GM10847 (cell line): Measurements from ENCODE around the gene PTCHD4.

Experiments used
- POLR2A ChIP-seq: IDR thresholded peaks from 2 replicates; pipeline ENCODE4 v1.6.1; 2011; ENCODE audit not compliant: insufficient read length; ENCODE audit errors: extremely low read depth

Gene PTCHD4

DNA sequence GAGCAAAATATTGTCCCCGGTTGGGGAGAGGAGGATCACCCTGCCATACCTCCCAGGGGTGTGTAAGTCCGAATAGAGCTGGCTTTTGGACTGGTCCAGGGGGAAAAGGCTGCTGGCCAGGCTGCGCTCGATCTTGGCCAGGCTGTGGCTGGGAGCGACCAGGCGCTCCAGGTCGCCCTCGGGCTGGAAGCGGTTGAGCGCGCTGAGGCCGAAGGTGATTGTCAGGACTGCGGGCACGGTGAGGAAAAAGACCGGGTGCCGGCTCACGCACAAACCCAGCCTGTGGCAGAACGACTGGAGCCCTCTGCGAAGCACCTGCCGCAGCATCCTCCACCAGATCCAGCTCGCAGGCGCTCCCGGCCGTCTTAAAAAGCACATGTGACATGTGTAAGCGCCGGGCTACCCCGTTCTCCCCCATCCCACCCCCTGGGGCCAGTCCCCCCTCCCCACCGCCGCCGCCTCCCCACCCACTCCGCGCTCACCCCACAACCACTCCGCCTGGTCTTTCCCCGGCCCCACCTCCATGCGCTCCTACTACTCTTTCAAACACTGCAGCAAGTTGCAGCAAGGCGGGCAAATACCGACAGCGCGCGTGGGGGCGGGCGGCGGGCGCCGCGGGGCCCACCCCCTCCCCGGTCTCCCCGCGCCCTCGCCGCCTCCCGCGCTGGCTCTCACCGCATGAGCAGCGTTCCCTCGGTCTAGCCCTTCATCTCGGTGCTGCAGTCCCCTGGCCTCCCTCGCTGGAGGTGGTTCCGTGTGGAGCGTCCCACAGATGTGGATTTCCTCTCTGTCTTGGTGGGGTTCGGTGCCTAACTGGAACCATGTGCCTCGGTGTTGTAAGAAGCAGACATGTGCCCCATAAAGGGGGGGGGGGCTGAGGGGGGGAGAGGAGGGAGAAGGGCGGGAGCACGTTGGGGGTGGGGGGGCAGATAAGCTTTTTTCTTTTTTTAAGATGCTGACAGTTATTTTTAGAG lies 42.4 kb downstream of the PTCHD4 start:
- no peak for TF ChIP-seq POLR2A

GRCh38 chr6:48067886-48068277 lies 43.1 kb downstream of the PTCHD4 start:
- no peak for TF ChIP-seq POLR2A

DNA sequence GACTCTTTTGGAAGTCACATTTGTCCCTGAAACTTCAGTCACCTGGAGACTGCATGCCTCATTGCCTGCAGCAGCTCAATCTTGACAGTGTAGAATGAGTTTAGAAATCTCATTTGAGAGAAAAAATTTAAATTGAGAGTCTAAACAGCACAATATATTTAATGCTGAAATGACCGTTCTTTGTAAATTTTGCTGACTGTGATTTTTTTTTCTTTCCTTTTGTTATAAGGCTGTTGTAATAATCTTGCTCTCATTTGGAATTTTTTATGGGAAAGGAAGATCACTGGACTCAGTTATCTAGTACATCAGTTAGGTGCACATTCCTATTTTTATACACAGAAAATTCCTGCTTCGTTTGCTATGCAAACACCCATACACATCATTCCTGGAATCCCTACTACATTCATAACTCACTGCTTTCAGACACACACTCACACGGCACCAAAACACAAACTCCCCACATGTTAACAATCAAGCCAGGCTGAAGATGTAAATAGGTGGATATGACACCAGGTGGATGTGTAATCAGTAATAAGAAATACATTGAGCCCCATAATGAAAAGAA lies 43.8 kb downstream of the PTCHD4 start:
- no peak for TF ChIP-seq POLR2A

GRCh38 chr6:48061265-48061990 lies 49.6 kb downstream of the PTCHD4 start:
- no peak for TF ChIP-seq POLR2A
